ENCODE data around the gene DDIT4L. TPM values are rescaled to one million over a fixed set of nuclear protein-coding genes. Genes with fewer than 3 reads are reported as not detected.

DDIT4L gene
- total and polyA plus RNA-seq, 2 of the 4 experiments (the other 2 are of a cell fraction): 3.1 to 3.9 TPM

DNA sequence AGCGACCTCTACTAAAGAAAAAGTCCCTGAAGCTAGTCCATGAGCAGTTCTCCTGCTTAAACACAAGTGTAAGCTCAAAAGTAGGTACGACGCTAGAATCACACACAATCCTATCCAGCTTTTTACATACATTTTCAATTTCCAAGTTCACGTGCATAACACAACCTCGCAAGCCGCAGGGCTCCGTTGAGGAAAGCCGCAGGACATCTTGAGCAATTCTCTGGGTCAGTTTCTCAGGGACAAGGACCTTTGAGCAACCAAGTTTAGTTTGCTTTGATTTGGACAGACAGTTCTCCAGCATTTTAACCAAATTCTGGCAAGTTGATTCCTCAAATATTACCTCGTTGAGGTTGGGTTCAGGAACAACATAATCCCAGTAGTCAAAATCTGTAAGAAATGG lies 2.5 kb downstream of the DDIT4L start:
- H3K56ac ChIP-seq (ENCODE audit: extremely low read depth, insufficient read depth, low read length): no peak overlapping the region
- H3K4me1 ChIP-seq (ENCODE audit: control insufficient read depth, insufficient read depth, low read length): no peaks in the 10 kb centered on the region
- DNase-seq: no peak
- BruUV-seq (replicated peaks): no TSS peak
- no peak overlapping the region for H3K4ac ChIP-seq (ENCODE audit: low read depth, low read length)
- intact Hi-C loops (cut with micrococcal nuclease): no loop called here
- WGBS, 2 experiments (ENCODE audit: extremely low coverage in 2 of 2, insufficient read length in 1 of 2): 96% methylated on average over 8 of the region's 9 CpGs; no CpG with 5 or more reads in 1 of the 2 experiments
- H3K14ac ChIP-seq (replicated peaks; ENCODE audit: low read depth, low read length): no peak overlapping the region
- no peak for ATAC-seq (ENCODE audit: low read depth)
- ChIA-PET POLR2A (ENCODE audit: unreplicated experiment) (no interaction called here), CTCF (no interaction called here)
- H2AK9ac ChIP-seq (replicated peaks; ENCODE audit: low read depth, low read length, poor library complexity): no peak overlapping the region
- H3K36me3 ChIP-seq (ENCODE audit: control insufficient read depth, insufficient read depth, low read length): no peaks in the 10 kb centered on the region
- no peak overlapping the region for H4K5ac ChIP-seq (ENCODE audit: low read depth, low read length)
- H3K4me2 ChIP-seq (ENCODE audit: low read depth, low read length): no peak overlapping the region
- no peak overlapping the region for H3K23ac ChIP-seq (ENCODE audit: low read depth, low read length)
- H3K9me3 ChIP-seq (ENCODE audit: control insufficient read depth, insufficient read depth, low read length): no peaks in the 10 kb centered on the region
- no peak overlapping the region for H2BK120ac ChIP-seq (ENCODE audit: low read depth, low read length)
- no peak overlapping the region for H2BK5ac ChIP-seq (ENCODE audit: low read depth, low read length, poor library complexity, severe bottlenecking)
- no peak overlapping the region for H3K18ac ChIP-seq (ENCODE audit: low read depth, low read length)
- H3K79me1 ChIP-seq (ENCODE audit: low read depth in 1 of 2, low read length in 2 of 2): no peaks in the 10 kb centered on the region
- no peaks in the 10 kb centered on the region for H3K9me1 ChIP-seq (ENCODE audit: insufficient read depth, low read length)
- H3K27ac ChIP-seq (ENCODE audit: insufficient read depth, low read length): no peak overlapping the region
- in situ Hi-C loops (cut with MboI; ENCODE audit: low sequenced_read_pairs): no loop called here
- no peak overlapping the region for H2BK20ac ChIP-seq (ENCODE audit: low read depth, low read length)
- H4K8ac ChIP-seq (ENCODE audit: low read depth in 2 of 2, low read length in 2 of 2): no peak overlapping the region
- H4K20me1 ChIP-seq (ENCODE audit: insufficient read depth, low read length): no peaks in the 10 kb centered on the region
- no peak for TF ChIP-seq FOS (IDR thresholded peaks at IDR 0.05; ENCODE audit: low read depth, low read length)
- TF ChIP-seq SMC3 (IDR thresholded peaks at IDR 0.05; ENCODE audit: low read depth, low read length): no peak
- no peak for TF ChIP-seq BHLHE40 (IDR thresholded peaks at IDR 0.05; ENCODE audit: low read depth, low read length)
- no peak for TF ChIP-seq MAZ (IDR thresholded peaks at IDR 0.05; ENCODE audit: borderline replicate concordance, low read depth, low read length)
- no peak for TF ChIP-seq RAD21 (IDR thresholded peaks at IDR 0.05; ENCODE audit: low read length)
- no peak for TF ChIP-seq USF2 (IDR thresholded peaks at IDR 0.05; ENCODE audit: low read depth, low read length)
- TF ChIP-seq CHD1 (IDR thresholded peaks at IDR 0.05; ENCODE audit: low read depth, low read length): no peak
- no peak for TF ChIP-seq POLR2A (IDR thresholded peaks at IDR 0.05; ENCODE audit: low read depth, low read length)
- TF ChIP-seq NFE2L2 (IDR thresholded peaks at IDR 0.05; ENCODE audit: low read depth, low read length): no peak
- no peak for TF ChIP-seq RCOR1 (IDR thresholded peaks at IDR 0.05; ENCODE audit: insufficient replicate concordance, low read length)
- H3K9ac ChIP-seq (ENCODE audit: low read depth, low read length): no peak overlapping the region
- H4K91ac ChIP-seq (ENCODE audit: insufficient read depth, low read depth, low read length): no peak overlapping the region
- no peak overlapping the region for H2BK15ac ChIP-seq (ENCODE audit: low read depth, low read length)
- no peak overlapping the region for H3K4me3 ChIP-seq (ENCODE audit: insufficient read depth, low read depth, low read length)
- dilution Hi-C loops (cut with HindIII; ENCODE audit: low sequenced_read_pairs, unreplicated experiment): no loop called here
- H2AFZ ChIP-seq (replicated peaks; ENCODE audit: low read length, poor library complexity): no peak overlapping the region
- H3K27me3 ChIP-seq (ENCODE audit: control insufficient read depth, insufficient read depth, low read length): 0 out of 2 replicates have a peak, but pooled peaks cover 1% of the 10 kb centered on the region
- H2AK5ac ChIP-seq (ENCODE audit: low read depth, low read length): no peak overlapping the region
